Testis (tissue), 3 donors: Measurements from ENCODE around the gene SLC26A5. TPM values are rescaled to one million over a fixed set of nuclear protein-coding genes. Genes with fewer than 3 reads are reported as not detected.

Experiments
- polyA plus RNA-seq: library from polyadenylated mRNA; stranded (reverse); fragments of 350-450 nt; fragmentation: Illumina TruSeq; extraction: RNeasy Lipid Tissue Mini Kit (QIAGEN cat#74804); gene quantifications from one replicate; pipeline ENCODE4 v1.2.3, GENCODE V29; 2014; ENCODE audit warnings: low read depth, low replicate concordance; ENCODE audit not compliant: insufficient read depth
- small RNA-seq, 2 donors: library from RNA; depleted of rRNA; stranded (forward); fragments of <200 nt; gene quantifications; one replicate each; pipeline ENCODE3, GENCODE V24; 2016
- total RNA-seq, 2 donors: library from RNA; depleted of rRNA; stranded (reverse); fragments of >200 nt; gene quantifications; one replicate each; pipeline ENCODE4 v1.2.3, GENCODE V29; 2016

The SLC26A5 gene
- total and polyA plus RNA-seq, 3 donors from 2014 or later = 0.41 to 1.7 (median 1.3) TPM

Small RNA genes within 50 kb of the gene (small RNA-seq; reads per million reads assigned to genes)
- gene RF00019 (0 reads per million in 2 donors), gene RPS29P16 (0 reads per million in 2 donors)

Other genes with a start within 250 kb of the SLC26A5 start
- 10 to 100 TPM; 63.2 to 63.7 TPM for gene PMPCB, start 148.8 kb downstream of the SLC26A5 start, total RNA-seq
- 92.0 TPM for gene PMPCB, start 148.8 kb downstream of the SLC26A5 start, polyA plus RNA-seq
- 10 to 100 TPM; 27.6 to 39.7 TPM for gene DNAJC2, start 101.4 kb downstream of the SLC26A5 start, total RNA-seq
- 21.2 TPM for gene DNAJC2, start 101.4 kb downstream of the SLC26A5 start, polyA plus RNA-seq
- gene PSMC2, start 98.6 kb downstream of the SLC26A5 start, total RNA-seq = 10 to 100 TPM; 74.5 to 80.9 TPM
- gene PSMC2, start 98.6 kb downstream of the SLC26A5 start, polyA plus RNA-seq = 151 TPM